Uterus (tissue), 4 donors: Measurements from ENCODE around the gene ITSN2. TPM values are rescaled to one million over a fixed set of nuclear protein-coding genes. Genes with fewer than 3 reads are reported as not detected.

ENCODE experiments used
- DNase-seq, 2 donors: peaks; one replicate each; pipeline ENCODE4 v3.0.0-alpha.2; 2019 to 2020
- H3K27ac ChIP-seq, 2 donors: fragments of 200-600 bp; sonication (generic); 1 replicate in 1 of 2; 2 replicates in 1 of 2; pipeline ENCODE4 v1.5.1; 2016 to 2018
- H3K27me3 ChIP-seq, 2 donors: fragments of 200-600 bp; sonication (generic); one replicate each; pipeline ENCODE4 v1.5.1; 2018 to 2019; ENCODE audit warnings: control low read depth in 1 of 2
- H3K36me3 ChIP-seq, 2 donors: fragments of 200-600 bp; sonication (generic); one replicate each; pipeline ENCODE4 v1.5.1; 2019; ENCODE audit warnings: control low read depth in 1 of 2
- H3K4me1 ChIP-seq, 2 donors: fragments of 200-600 bp; sonication (generic); one replicate each; pipeline ENCODE4 v1.5.1; 2018 to 2019; ENCODE audit warnings: control low read depth in 1 of 2
- H3K4me3 ChIP-seq, 2 donors: fragments of 200-600 bp; sonication (generic); 1 replicate in 1 of 2; 2 replicates in 1 of 2; pipeline ENCODE4 v1.5.1; 2018 to 2019; ENCODE audit warnings: mild to moderate bottlenecking in 1 of 2
- H3K9me3 ChIP-seq, 2 donors: fragments of 200-600 bp; sonication (generic); one replicate each; pipeline ENCODE4 v1.5.1; 2019; ENCODE audit warnings: control low read depth in 1 of 2
- POLR2A ChIP-seq, 2 donors: fragments of 450-650 bp; IDR thresholded peaks; one replicate each; pipeline ENCODE4 v1.6.1; 2016; ENCODE audit warnings: antibody characterized with exemption in 2 of 2, mild to moderate bottlenecking in 1 of 2, moderate library complexity in 1 of 2
- intact Hi-C: fragments of 100-400 bp; cut with DNase I; formaldehyde crosslinking; loops from one replicate; pipeline ENCODE4 v1.15.1; 2023; ENCODE audit warnings: low total_unique reads
- total RNA-seq, 4 donors: library from RNA; depleted of rRNA in 3 of 4; stranded (reverse); fragments of >200 nt in 3 of 4; gene quantifications; one replicate each; pipeline versions ENCODE4 v1.1.0 to v1.2.4, GENCODE V29; 2014 to 2023
- TF ChIP-seq, protein P1 (sequence below), 4 experiments: fragments of 200-600 bp in 2 of 4; fragments of 450-650 bp in 2 of 4; sonication (generic) in 2 of 4; IDR thresholded peaks; one replicate each; pipeline ENCODE4 v1.5.1; 2016 to 2019; ENCODE audit warnings: antibody characterized with exemption in 4 of 4, mild to moderate bottlenecking in 2 of 4, moderate library complexity in 1 of 4
- donor health status: DM: yes; HTN: yes; CAD: no.

ITSN2 gene
- total RNA-seq, 4 donors from 2014 or later, result 11.0 to 71.9 (median 56.2) TPM

DNA sequence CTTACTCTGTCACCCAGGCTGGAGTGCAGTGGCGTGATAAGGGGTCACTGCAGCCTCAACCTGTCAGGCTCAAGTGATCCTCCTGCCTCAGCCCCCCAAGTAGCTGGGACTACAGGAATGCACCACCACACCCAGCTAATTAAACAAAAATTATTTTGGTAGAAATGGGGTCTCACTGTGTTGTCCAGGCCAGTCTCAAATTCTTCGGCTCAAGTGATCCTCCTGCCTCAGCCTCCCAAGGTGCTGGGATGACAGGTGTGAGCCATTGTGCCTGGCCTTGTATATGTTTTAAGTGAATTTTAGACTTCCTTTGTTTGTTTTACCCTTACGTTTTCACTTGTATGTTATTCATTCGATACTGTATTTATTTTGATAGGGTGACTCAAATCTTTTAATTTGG is 34.7 kb upstream of the ITSN2 start:
- Histone ChIP-seq H3K4me3 (no peak overlapping the region), H3K36me3 (no peaks in the 10 kb centered on the region), H3K27ac (no peak overlapping the region), H3K4me1 (no peaks in the 10 kb centered on the region), H3K27me3 (no peaks in the 10 kb centered on the region), H3K9me3 (no peaks in the 10 kb centered on the region)
- no peak for DNase-seq
- TF ChIP-seq, protein P1, sequence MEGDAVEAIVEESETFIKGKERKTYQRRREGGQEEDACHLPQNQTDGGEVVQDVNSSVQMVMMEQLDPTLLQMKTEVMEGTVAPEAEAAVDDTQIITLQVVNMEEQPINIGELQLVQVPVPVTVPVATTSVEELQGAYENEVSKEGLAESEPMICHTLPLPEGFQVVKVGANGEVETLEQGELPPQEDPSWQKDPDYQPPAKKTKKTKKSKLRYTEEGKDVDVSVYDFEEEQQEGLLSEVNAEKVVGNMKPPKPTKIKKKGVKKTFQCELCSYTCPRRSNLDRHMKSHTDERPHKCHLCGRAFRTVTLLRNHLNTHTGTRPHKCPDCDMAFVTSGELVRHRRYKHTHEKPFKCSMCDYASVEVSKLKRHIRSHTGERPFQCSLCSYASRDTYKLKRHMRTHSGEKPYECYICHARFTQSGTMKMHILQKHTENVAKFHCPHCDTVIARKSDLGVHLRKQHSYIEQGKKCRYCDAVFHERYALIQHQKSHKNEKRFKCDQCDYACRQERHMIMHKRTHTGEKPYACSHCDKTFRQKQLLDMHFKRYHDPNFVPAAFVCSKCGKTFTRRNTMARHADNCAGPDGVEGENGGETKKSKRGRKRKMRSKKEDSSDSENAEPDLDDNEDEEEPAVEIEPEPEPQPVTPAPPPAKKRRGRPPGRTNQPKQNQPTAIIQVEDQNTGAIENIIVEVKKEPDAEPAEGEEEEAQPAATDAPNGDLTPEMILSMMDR (IDR thresholded peaks at IDR 0.05), result no peak
- no peak for TF ChIP-seq POLR2A (IDR thresholded peaks at IDR 0.05)
- intact Hi-C loops, result no loop called here

DNA sequence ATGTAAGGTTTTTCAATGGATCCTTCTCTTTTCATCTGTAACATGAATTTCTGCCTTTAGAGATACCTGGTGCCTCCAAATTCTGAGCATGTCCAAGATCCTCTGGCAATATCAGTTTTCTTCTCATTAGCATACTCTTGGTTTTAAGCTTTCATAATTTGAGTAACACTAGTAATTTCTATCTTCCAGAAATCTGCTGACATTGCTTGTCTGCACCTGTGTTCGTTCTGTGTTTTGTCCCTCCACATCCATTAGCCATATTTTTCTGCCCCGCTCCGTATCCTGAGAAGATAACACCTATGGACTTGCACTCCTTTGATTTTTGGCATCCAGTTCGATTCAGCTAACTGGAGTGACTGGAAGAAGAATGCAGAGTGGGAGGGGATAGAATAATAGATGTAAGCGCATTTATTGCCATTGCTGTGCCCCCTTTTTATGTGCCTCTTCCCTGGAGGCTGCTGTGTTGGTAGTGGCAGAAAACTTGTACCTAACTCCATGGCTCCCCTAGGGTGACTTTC is 32.3 kb upstream of the ITSN2 start:
- DNase-seq, result no peak
- TF ChIP-seq, protein P1 (IDR thresholded peaks at IDR 0.05), result no peak
- no peak for TF ChIP-seq POLR2A (IDR thresholded peaks at IDR 0.05)
- intact Hi-C loops, result no loop called here
- H3K9me3 ChIP-seq, result no peaks in the 10 kb centered on the region
- no peaks in the 10 kb centered on the region for H3K27me3 ChIP-seq
- H3K36me3 ChIP-seq, result no peaks in the 10 kb centered on the region
- no peaks in the 10 kb centered on the region for H3K4me1 ChIP-seq
- H3K4me3 ChIP-seq, result no peak overlapping the region
- H3K27ac ChIP-seq, result no peak overlapping the region

DNA sequence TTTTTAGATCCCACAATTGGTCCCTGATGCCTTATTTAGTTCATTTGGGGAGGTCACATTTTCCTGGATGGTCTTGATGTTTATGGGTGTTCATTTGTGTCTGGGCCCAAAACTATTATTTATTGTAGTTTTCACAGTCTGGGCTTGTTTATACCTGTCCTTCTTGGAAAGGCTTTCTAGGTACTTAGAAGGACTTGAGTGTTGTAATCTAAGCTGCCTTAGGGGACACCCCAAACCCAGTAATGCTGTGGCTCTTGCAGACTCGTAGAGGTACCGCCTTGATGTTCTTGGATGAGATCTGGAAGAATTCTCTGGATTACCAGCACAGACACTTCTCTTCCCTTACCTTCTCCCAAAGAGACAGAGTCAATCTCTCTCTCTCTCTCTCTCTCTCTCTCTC is 25.0 kb upstream of the ITSN2 start:
- Histone ChIP-seq H3K4me3 (no peak overlapping the region), H3K27ac (no peak overlapping the region), H3K27me3 (no peaks in the 10 kb centered on the region), H3K36me3 (no peaks in the 10 kb centered on the region), H3K9me3 (no peaks in the 10 kb centered on the region), H3K4me1 (no peaks in the 10 kb centered on the region)
- no peak for DNase-seq
- intact Hi-C loops, result no loop called here
- TF ChIP-seq POLR2A (IDR thresholded peaks at IDR 0.05), result no peak
- TF ChIP-seq, protein P1 (IDR thresholded peaks at IDR 0.05), result no peak

DNA sequence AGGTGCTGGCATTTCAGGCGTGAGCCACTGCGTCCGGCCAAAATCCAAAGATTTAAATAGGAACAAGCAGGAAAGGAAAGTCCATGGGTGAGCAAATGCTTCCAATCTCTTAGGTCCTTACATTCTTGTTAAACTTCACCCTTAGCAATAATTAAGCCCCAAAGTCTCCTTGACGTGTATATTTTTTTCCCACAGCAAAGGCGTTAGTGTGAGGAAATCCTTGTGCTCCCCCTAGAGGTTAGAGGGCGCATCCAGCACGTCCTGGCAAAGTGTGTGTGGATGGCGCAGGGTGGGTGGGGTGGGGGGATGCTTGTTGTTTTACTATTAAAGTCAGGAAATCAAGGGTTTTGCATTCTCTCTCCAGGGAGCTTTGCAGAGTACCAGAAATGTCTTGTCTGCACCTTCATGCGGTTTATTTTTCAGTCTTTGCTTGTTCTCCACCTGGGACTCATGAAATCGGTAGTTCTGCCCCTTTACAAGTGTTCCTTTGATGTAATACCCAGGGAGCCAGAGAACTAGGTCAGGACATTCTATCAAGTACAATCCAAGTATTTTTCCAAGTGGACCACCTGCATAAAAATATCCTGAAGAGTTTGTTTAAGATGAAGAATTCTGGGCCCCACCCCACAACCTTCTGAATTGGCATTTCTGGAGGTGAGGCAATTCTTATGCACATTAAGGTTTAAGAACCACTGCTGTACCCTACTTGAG is 22.2 kb upstream of the ITSN2 start:
- H3K27me3 ChIP-seq, result no peaks in the 10 kb centered on the region
- intact Hi-C loops, result no loop called here
- no peak overlapping the region for H3K27ac ChIP-seq
- TF ChIP-seq, protein P1 (IDR thresholded peaks at IDR 0.05), result peak; percentile 65 to 88 (median 68)
- no peak for TF ChIP-seq POLR2A (IDR thresholded peaks at IDR 0.05)
- no peaks in the 10 kb centered on the region for H3K9me3 ChIP-seq
- H3K4me1 ChIP-seq, result no peaks in the 10 kb centered on the region
- no peak overlapping the region for H3K4me3 ChIP-seq
- no peaks in the 10 kb centered on the region for H3K36me3 ChIP-seq
- DNase-seq, result peak; percentile 51 to 60

DNA sequence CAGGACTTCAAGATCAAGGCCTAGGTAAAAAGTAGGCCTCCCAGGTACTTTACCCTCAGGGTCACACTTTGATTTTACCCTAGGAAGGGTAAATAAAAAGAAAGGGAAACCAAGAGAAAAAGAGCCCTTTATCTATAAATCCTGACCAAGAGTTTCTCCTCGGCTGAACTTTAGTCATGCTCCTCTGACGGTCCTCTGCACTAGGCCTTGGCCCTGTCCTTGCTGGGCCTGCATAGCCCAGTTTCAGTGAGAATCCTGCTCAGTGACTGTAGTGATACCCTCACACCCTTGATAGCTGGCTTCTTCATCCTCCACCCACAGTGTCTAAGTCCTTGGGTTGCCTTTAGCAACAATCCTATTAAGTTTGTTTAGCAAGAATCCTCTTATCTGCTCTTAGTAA is 20.5 kb upstream of the ITSN2 start:
- Histone ChIP-seq H3K27ac (no peak overlapping the region), H3K36me3 (no peaks in the 10 kb centered on the region), H3K9me3 (no peaks in the 10 kb centered on the region), H3K4me1 (no peaks in the 10 kb centered on the region), H3K27me3 (no peaks in the 10 kb centered on the region), H3K4me3 (no peak overlapping the region)
- intact Hi-C loops, result no loop called here
- DNase-seq, result no peak
- TF ChIP-seq, protein P1 (IDR thresholded peaks at IDR 0.05), result no peak
- no peak for TF ChIP-seq POLR2A (IDR thresholded peaks at IDR 0.05)
